Measurements from ENCODE around the gene ZNF71.
"Not testable (repeated sequence)": the region's sequence is repeated elsewhere in the genome, so short reads cannot be mapped to it uniquely, and the experiment has no call there.

Gene ZNF71

GRCh38 chr19:56622374-56622773, 27.3 kb downstream of the ZNF71 start:
- no peak for DNase-seq (ENCODE audit: low spot score)

DNA sequence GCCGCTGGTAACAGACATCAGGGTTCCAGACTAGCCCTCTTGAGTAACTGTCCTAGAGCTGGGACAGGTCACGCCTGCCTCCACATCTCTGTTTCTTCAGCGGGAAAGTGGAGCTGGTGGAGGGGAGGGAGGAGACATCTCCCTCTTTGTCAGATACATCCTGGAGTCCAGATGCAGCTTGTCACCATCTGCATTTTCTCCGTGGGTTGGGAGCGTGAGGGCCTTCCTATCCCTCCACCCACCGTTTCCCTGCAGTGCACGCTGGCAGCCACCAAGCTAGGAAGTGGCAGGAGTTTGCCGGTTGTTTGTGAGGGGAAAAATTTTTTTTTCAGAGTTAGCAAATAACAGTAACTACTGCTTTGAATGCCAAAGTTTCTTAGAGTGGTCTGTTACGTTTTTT, 27.9 kb downstream of the ZNF71 start:
- DNase-seq (ENCODE audit: low spot score), result no peak

DNA sequence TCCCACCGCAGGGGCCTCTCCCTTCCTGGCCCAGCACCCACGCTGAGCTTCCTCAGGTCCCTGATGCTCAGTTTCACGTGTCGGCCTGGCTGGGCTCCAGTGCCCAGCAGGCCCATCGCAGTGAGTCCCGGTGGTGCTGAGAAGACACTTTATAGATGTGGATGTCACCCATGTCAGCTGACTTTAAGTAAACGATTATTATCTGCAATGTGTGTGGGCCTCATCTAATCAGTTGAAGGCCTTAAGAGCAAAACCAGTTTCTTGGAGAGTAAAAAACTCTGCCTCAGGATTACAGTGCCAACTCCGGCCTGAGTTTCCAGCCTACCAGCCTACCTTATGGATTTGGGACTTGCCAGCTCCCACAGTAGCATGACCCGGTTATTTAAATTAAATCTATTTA, 30.6 kb downstream of the ZNF71 start:
- no peak for DNase-seq (ENCODE audit: low spot score)

DNA sequence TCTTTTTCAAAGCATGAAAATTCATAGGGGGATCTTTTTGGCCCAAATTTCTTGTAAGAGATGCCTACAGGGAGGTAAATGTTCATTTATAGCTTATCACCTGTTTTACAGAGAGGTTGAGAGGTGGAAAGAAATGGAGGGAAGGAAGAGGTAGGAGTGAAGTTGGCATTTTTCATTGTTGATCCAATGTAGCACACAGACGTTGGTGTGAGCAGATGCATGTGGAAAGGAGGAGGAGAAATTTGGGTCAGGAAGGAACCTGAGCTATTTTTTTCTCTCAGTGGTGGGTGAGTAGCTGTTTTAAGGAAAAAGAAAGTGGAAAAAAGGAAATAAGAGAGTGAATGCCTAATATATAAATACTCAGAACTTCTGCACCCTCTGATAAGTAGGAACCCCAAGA, 37.9 kb downstream of the ZNF71 start:
- DNase-seq (ENCODE audit: low spot score), result no peak

- DNase-seq (ENCODE audit: low spot score), result peak; percentile 31
Observed at GRCh38 chr19:56637976-56638555, 43.0 kb downstream of the ZNF71 start.

- no peak for DNase-seq (ENCODE audit: low spot score)
Observed at GRCh38 chr19:56639217-56639616, 44.1 kb downstream of the ZNF71 start.

DNA sequence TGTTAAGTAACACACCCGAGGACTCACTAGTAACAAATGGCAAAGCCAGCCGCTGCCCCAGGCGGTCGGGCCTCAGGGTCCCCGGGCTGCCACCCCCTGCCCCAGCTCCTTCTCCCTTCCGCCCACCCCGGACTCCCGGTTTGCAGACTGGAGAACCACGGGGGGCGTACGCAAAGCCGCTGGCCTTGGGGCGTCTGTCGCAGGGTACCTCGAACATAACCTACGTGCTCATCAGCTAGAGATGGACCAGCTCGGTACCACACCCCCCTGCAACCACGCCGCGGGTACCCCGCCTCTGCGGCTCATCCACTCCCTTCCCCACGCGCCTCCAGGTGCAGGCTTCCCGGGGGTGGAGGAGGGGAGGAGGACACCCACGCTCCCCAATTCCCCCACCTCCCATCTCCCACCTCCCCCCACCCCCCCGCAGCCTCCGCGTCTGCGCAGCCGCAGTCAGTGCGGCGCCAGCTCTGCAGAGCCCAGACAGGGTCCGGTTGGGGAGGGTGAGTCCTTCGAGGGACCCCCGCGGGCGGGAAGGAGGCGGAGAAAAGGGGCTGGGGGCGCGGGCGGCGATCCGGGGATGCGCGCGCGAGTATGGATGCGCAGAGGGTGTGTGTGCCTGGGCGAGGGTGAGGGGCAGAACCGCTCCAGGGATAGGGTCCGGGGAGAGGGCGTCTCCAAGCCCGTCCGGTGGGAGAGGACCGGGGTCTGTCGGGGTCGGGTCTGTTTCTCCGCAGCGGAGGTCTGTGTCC, 47.8 kb downstream of the ZNF71 start, which contains the start of gene SMIM17:
SMIM17 (plus strand) TSS at position 449 of the 749 bp plus-strand sequence. CDS start 2,509 bp downstream, outside the sequence.
- no peak for DNase-seq (ENCODE audit: low spot score)

DNA sequence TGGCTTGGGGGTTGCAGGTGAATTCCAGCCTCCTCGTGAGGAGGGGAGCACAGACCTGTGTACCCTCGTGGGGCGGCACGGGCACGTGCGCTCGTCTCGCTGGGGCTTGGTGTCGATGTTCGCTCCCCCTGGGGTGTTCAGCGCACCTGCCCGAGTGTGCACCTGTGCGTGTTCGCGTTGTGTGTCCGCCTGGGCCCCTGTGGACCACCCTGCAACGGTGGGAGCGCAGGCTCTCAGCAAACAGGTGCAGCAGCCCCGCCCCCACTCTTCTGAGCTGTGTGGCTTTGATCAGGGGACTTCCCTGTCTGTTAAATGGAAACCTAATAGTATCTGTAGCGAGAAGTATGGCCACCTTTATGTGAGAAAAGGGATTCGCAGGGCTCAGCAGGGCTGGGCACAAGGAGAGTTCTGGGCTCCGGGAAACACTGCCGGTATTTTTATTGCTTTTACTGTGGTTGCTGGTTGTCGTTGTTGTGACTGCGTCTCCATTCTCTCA, 48.4 kb downstream of the ZNF71 start:
- no peak for DNase-seq (ENCODE audit: low spot score)

- DNase-seq (ENCODE audit: low spot score), result no peak
Observed at GRCh38 chr19:56654151-56654550, 59.0 kb downstream of the ZNF71 start.

DNA sequence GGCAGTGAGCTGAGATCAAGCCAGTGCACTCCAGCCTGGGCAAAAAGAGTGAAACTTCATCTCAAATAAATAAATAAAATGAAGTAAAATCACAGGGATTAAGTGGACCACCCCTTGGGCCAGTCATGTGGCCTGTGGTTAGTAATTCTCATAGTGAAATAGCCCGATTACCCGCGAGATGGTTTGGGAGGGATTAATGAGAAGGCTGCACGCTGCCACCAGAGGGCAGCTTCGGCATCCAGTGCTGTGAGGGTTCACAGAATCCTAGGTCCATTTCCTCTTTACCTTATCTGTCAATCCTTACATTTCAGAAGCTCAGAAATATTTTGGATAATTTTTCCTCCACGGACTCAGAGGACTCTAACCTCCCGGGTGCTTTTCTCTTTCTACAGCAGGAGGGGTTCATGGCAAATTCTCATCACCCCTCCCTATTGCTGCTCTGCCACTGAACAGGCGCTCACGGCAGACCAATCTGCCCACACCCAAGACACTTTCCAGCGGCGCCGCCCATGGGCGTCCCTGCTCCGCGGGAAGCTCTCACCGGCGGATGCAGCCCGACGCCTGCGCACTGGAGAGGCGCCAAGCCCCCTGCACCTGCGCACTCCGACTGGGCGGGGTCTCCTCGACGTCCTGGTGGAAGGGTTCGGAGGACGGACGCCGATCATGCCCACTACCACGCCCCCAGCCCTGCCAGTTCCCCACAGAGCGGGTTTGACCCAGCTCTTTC, 65.4 kb downstream of the ZNF71 start:
- no peak for DNase-seq (ENCODE audit: low spot score)

DNA sequence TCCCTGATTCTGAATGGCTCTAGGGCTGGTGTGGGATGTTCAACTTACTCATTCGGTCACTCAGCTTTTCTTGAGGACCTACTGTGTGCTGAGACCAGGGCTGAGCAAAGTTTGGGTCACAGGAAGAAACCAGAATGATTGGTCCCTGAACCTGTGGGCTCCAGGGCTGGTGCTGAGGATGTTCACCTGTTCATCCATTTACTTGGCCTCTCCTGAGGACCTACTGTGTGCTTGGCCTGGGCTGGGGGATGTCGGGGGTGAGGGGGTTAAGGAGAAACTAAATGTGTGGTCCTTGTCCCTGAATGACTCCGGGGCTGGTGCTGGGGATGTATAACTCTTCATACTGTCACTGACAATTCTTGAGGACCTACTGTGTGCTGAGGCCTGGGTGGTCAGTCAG, 66.1 kb downstream of the ZNF71 start:
- no peak for DNase-seq (ENCODE audit: low spot score)

- DNase-seq (ENCODE audit: low spot score), result no peak
Observed at GRCh38 chr19:56663931-56664500, 68.9 kb downstream of the ZNF71 start.

GRCh38 chr19:56664511-56664910, 69.4 kb downstream of the ZNF71 start:
- DNase-seq (ENCODE audit: low spot score), result no peak

DNA sequence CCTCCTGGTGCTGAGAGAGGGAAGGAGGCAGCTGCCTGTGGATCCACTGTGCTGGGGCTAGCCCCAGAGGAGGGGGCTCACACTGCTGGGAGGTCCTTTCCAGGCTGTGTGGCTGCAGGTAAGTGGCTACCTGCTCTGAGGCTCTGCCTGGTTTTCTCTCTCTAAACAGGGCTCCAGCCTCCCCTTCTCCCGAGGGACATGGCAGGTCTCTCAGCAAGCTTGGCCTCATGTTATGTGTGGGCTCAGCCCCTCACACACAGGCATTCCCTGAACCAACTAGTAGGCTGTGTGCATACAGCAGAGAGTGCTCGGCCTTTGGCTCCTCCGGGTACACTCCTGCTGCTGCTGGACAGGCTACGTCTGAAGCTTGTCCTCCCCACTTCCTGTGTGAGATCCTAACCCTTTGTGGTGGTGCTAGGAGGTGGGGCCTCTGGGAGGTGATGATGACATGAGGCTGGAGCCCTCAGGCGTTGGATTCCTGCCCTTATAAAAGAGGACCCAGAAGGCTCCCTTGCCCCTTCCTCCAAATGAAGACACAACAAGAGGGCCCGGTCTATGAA, 72.3 kb downstream of the ZNF71 start:
- DNase-seq (ENCODE audit: low spot score), result no peak

GRCh38 chr19:56668676-56669075, 73.6 kb downstream of the ZNF71 start:
- no peak for DNase-seq (ENCODE audit: low spot score)

- DNase-seq (ENCODE audit: low spot score), result no peak
Observed at GRCh38 chr19:56670401-56670960, 75.4 kb downstream of the ZNF71 start.

- no peak for DNase-seq (ENCODE audit: low spot score)
Observed at GRCh38 chr19:56670961-56671612, 76.0 kb downstream of the ZNF71 start.

DNA sequence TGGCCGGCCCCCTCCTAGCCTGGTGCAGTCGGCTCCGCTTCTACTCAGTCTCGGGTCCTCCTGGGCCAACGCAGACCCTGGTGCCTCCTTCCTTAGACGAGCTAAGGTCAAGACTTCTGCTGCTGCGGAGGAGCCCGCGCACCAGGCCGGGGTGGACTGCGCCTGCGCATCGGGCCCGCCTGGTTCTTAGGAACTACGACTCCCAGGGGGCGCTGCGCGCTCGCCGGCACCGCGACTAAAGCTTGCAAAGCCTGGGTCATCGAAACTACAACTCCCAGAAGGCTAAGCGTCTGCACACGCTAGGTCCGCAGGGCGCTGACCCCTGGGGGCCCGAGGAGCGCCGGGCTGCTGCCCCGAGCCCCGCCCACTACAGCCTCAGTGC, 76.5 kb downstream of the ZNF71 start, which contains the start of gene ZNF835:
ZNF835 (minus strand) TSS at position 145 of the 382 bp plus-strand sequence. CDS start 6,559 bp downstream, outside the sequence.
- peak; percentile 26 for DNase-seq (ENCODE audit: low spot score)

DNA sequence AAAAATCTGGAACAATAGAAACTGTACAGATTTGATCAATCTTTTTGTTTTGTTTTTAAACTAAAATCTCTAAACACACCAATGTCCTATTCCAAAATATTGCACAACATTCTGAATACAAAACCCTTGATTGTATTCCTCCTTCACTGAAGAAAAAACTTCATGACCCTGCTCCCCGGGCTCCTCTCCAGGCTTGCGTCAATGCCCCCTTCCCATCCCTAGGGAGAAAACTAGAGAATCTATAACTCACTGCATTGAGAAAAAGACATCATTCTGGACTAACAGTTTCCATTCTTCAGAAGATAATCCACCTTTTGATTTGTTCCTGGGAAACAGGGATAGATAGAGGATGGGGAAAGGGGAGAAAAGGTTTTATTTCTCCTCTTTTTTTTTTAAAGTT, 77.5 kb downstream of the ZNF71 start:
- DNase-seq (ENCODE audit: low spot score), result not testable (repeated sequence)

Measured in hepatic stellate cell (primary cell).